ENCODE data around the gene SH3BP5. TPM values are rescaled to one million over a fixed set of nuclear protein-coding genes. Genes with fewer than 3 reads are reported as not detected.

The SH3BP5 gene
- total and polyA plus RNA-seq, 4 donors, result 50.3 to 76.6 (median 67.3) TPM

- no peak for TF ChIP-seq CTCF (IDR thresholded peaks at IDR 0.05; ENCODE audit: control extremely low read depth, extremely low read depth)
- H3K27ac ChIP-seq (ENCODE audit: low read depth in 1 of 2, low read length in 1 of 2), result no peak overlapping the region
These were observed 108.5 kb downstream of the SH3BP5 start for GRCh38 chr3:15223685-15224572.

GRCh38 chr3:15221574-15222217 lies 110.7 kb downstream of the SH3BP5 start:
- H3K27me3 ChIP-seq (ENCODE audit: control insufficient read depth in 3 of 3, insufficient read depth in 3 of 3, low read length in 2 of 3), result no peaks in the 10 kb centered on the region
- TF ChIP-seq CTCF (IDR thresholded peaks at IDR 0.05; ENCODE audit: control extremely low read depth, extremely low read depth), result no peak
- no peaks in the 10 kb centered on the region for H3K9me3 ChIP-seq (ENCODE audit: control insufficient read depth in 4 of 4, insufficient read depth in 3 of 4, low read length in 3 of 4)
- no peak overlapping the region for H3K9ac ChIP-seq (ENCODE audit: insufficient read depth in 1 of 2, low read length in 2 of 2)
- ATAC-seq (ENCODE audit: insufficient read depth, low FRiP score) (no peak), DNase-seq (no peak)
- WGBS, 2 donors, result 95 to 97% methylated on average over 11 of the region's 11 CpGs
- H3K27ac ChIP-seq (ENCODE audit: low read depth in 1 of 2, low read length in 1 of 2), result no peak overlapping the region
- no peak overlapping the region for H3K4me3 ChIP-seq
- H3K4me1 ChIP-seq (ENCODE audit: control insufficient read depth in 5 of 5, insufficient read depth in 5 of 5, low read length in 5 of 5), result peaks cover 0 to 3% (median 0%) of the 10 kb centered on the region in 5 donors
- peaks cover 21 to 65% (median 40%) of the 10 kb centered on the region in 4 donors for H3K36me3 ChIP-seq (ENCODE audit: control insufficient read depth in 4 of 4, insufficient read depth in 4 of 4, low read length in 4 of 4)

More at GRCh38 chr3:15223685-15224572, 108.5 kb downstream of the SH3BP5 start:
- H3K27me3 ChIP-seq (ENCODE audit: control insufficient read depth in 3 of 3, insufficient read depth in 3 of 3, low read length in 2 of 3), result no peaks in the 10 kb centered on the region
- H3K4me1 ChIP-seq (ENCODE audit: control insufficient read depth in 5 of 5, insufficient read depth in 5 of 5, low read length in 5 of 5), result peaks cover 0 to 3% (median 0%) of the 10 kb centered on the region in 5 donors
- no peak overlapping the region for H3K9ac ChIP-seq (ENCODE audit: insufficient read depth in 1 of 2, low read length in 2 of 2)
- no peak overlapping the region for H3K4me3 ChIP-seq
- DNase-seq (no peak), ATAC-seq (ENCODE audit: insufficient read depth, low FRiP score) (no peak)
- WGBS, 2 donors, result 80 to 91% methylated on average over 7 of the region's 7 CpGs
- H3K36me3 ChIP-seq (ENCODE audit: control insufficient read depth in 4 of 4, insufficient read depth in 4 of 4, low read length in 4 of 4), result peaks cover 15 to 69% (median 38%) of the 10 kb centered on the region in 4 donors
- no peaks in the 10 kb centered on the region for H3K9me3 ChIP-seq (ENCODE audit: control insufficient read depth in 4 of 4, insufficient read depth in 3 of 4, low read length in 3 of 4)

GRCh38 chr3:15220661-15221060 lies 111.7 kb downstream of the SH3BP5 start:
- H3K4me3 ChIP-seq, result no peak overlapping the region
- 96 to 99% methylated on average over 2 of the region's 2 CpGs for WGBS, 2 donors
- no peaks in the 10 kb centered on the region for H3K9me3 ChIP-seq (ENCODE audit: control insufficient read depth in 4 of 4, insufficient read depth in 3 of 4, low read length in 3 of 4)
- H3K27ac ChIP-seq (ENCODE audit: low read depth in 1 of 2, low read length in 1 of 2), result no peak overlapping the region
- no peak overlapping the region for H3K9ac ChIP-seq (ENCODE audit: insufficient read depth in 1 of 2, low read length in 2 of 2)
- peaks cover 0 to 9% (median 0%) of the 10 kb centered on the region in 5 donors for H3K4me1 ChIP-seq (ENCODE audit: control insufficient read depth in 5 of 5, insufficient read depth in 5 of 5, low read length in 5 of 5)
- H3K36me3 ChIP-seq (ENCODE audit: control insufficient read depth in 4 of 4, insufficient read depth in 4 of 4, low read length in 4 of 4), result peaks cover 19 to 71% (median 45%) of the 10 kb centered on the region in 4 donors
- DNase-seq (no peak), ATAC-seq (ENCODE audit: insufficient read depth, low FRiP score) (no peak)
- no peaks in the 10 kb centered on the region for H3K27me3 ChIP-seq (ENCODE audit: control insufficient read depth in 3 of 3, insufficient read depth in 3 of 3, low read length in 2 of 3)
- no peak for TF ChIP-seq CTCF (IDR thresholded peaks at IDR 0.05; ENCODE audit: control extremely low read depth, extremely low read depth)
